ENCODE data around the gene ZNF771.

DNA sequence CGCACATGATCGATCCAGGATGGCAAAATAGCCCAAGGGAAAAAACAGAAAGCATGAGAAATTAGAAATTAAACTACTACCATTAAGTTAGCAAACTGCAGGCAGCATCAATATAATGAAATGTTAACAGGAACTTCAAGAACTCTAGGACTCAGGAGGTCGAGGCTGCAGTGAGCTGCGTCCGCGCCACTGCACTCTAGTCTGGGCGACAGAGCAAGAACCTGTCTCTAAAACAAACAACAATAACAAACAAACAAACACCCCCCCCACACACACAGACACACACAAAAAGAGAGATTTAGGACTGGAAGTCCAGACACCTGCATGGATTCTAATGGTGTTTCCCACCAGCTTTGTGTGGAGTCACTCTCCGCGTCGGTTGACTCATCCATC is 38.8 kb downstream of the ZNF771 start:
- TF ChIP-seq CTCF (IDR thresholded peaks at IDR 0.05; ENCODE audit: insufficient read depth, low read length, poor library complexity, severe bottlenecking) = no peak
- no peak for TF ChIP-seq EZH2phosphoT487 (conservative IDR thresholded peaks at IDR 0.05; ENCODE audit: low read length)

Measured in SU-DHL-6 (cell line).